Aorta (tissue), 5 donors: ENCODE results near the gene SESN2. TPM values are rescaled to one million over a fixed set of nuclear protein-coding genes. Genes with fewer than 3 reads are reported as not detected.

ENCODE experiments used
- ATAC-seq: fragments of 200-7000 bp; cut with Tn5 transposase; one replicate; pipeline ENCODE4 v1.9.1; 2022; ENCODE audit warnings: moderate library complexity; ENCODE audit not compliant: low FRiP score
- DNase-seq, 2 donors: peaks; one replicate each; pipeline ENCODE4 v3.0.0-alpha.2; 2020
- H3K27ac ChIP-seq, 2 donors: one replicate each; pipeline ENCODE4 v1.5.1; 2013; ENCODE audit warnings: low read length in 2 of 2, mild to moderate bottlenecking in 2 of 2, moderate library complexity in 2 of 2, control low read depth in 1 of 2, inconsistent platforms in 1 of 2, low read depth in 1 of 2
- H3K27me3 ChIP-seq, 2 donors: one replicate each; pipeline ENCODE4 v1.6.1; 2013; ENCODE audit warnings: control low read depth in 1 of 2, low read length in 1 of 2, mild to moderate bottlenecking in 1 of 2, moderate library complexity in 1 of 2; ENCODE audit not compliant: insufficient read depth in 2 of 2, control insufficient read depth in 1 of 2
- H3K36me3 ChIP-seq, 2 donors: one replicate each; pipeline ENCODE4 v1.6.1; 2013; ENCODE audit warnings: control low read depth in 1 of 2, low read length in 1 of 2, mild to moderate bottlenecking in 1 of 2; ENCODE audit not compliant: insufficient read depth in 2 of 2, control insufficient read depth in 1 of 2
- H3K4me1 ChIP-seq, 2 donors: one replicate each; pipeline ENCODE4 v1.6.1; 2013; ENCODE audit warnings: low read length in 2 of 2, control low read depth in 1 of 2, mild to moderate bottlenecking in 1 of 2, moderate library complexity in 1 of 2; ENCODE audit not compliant: insufficient read depth in 2 of 2, control insufficient read depth in 1 of 2
- H3K4me3 ChIP-seq, 2 donors: one replicate each; pipeline ENCODE4 v1.5.1; 2013; ENCODE audit warnings: low read length in 2 of 2, control low read depth in 1 of 2, mild to moderate bottlenecking in 1 of 2
- H3K9me3 ChIP-seq: one replicate; pipeline ENCODE4 v1.6.1; 2013; ENCODE audit warnings: mild to moderate bottlenecking, low read length; ENCODE audit not compliant: control insufficient read depth
- WGBS, 2 donors: extraction: QIAGEN DNeasy Blood & Tissue Kit; methylation state at CpG; one replicate each; pipeline ENCODE4 v1.1.7; 2013; 5-methylcytosine and 5-hydroxymethylcytosine counted together
- intact Hi-C, 2 donors: fragments of 100-400 bp; cut with DNase I; formaldehyde crosslinking; loops; one replicate each; pipeline versions ENCODE4 v1.14.2 to v1.15.0; 2022
- long read RNA-seq, 2 donors: library from polyadenylated mRNA; unstranded; transcript quantifications; one replicate each; pipeline ENCODE4 v2.0.0, GENCODE V29; 2020 to 2021
- polyA plus RNA-seq, 2 donors: library from polyadenylated mRNA; stranded (reverse); fragments of 200-250 nt; gene quantifications; one replicate each; pipeline ENCODE4 v1.2.3, GENCODE V29; 2013
- total RNA-seq, 2 donors: library from RNA; stranded (reverse); fragmentation: NEBNext Ultra II Directional; extraction: Animal tissue kit (Norgen Biotek cat#: 25700); gene quantifications; one replicate each; pipeline ENCODE4 v1.2.1, GENCODE V29; 2021
- donor health status: healthy with polysubstance abuse.
- donor health status: Bipolar disorder and iron deficiency.
- donor health status: DM: no; HTN: no; CAD: no.
- donor health status: DM: no; HTN: no; CAD: no.
- donor health status: DM: yes; HTN: yes; CAD: no.

The SESN2 gene, protein sequence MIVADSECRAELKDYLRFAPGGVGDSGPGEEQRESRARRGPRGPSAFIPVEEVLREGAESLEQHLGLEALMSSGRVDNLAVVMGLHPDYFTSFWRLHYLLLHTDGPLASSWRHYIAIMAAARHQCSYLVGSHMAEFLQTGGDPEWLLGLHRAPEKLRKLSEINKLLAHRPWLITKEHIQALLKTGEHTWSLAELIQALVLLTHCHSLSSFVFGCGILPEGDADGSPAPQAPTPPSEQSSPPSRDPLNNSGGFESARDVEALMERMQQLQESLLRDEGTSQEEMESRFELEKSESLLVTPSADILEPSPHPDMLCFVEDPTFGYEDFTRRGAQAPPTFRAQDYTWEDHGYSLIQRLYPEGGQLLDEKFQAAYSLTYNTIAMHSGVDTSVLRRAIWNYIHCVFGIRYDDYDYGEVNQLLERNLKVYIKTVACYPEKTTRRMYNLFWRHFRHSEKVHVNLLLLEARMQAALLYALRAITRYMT
- total RNA-seq (10 to 100 TPM in 1 of 2 donors, 1 to 10 TPM in 1; 9.8 to 11.1 TPM), polyA plus RNA-seq (1 to 10 TPM; 5.3 to 5.6 TPM)
- long read RNA-seq, donor 1, transcript SESN2-201 (10 exons, 3,453 nt), result major isoform, 68 of 85 reads
- long read RNA-seq, donor 1, partial matches to known transcripts, result 14 of 85 reads
- long read RNA-seq, donor 1, other reads (novel, unspliced or antisense), result 3 of 85 reads
- long read RNA-seq, donor 2, partial matches to known transcripts, result 1 of 6 reads
- long read RNA-seq, donor 2, other reads (novel, unspliced or antisense), result 1 of 6 reads

DNA sequence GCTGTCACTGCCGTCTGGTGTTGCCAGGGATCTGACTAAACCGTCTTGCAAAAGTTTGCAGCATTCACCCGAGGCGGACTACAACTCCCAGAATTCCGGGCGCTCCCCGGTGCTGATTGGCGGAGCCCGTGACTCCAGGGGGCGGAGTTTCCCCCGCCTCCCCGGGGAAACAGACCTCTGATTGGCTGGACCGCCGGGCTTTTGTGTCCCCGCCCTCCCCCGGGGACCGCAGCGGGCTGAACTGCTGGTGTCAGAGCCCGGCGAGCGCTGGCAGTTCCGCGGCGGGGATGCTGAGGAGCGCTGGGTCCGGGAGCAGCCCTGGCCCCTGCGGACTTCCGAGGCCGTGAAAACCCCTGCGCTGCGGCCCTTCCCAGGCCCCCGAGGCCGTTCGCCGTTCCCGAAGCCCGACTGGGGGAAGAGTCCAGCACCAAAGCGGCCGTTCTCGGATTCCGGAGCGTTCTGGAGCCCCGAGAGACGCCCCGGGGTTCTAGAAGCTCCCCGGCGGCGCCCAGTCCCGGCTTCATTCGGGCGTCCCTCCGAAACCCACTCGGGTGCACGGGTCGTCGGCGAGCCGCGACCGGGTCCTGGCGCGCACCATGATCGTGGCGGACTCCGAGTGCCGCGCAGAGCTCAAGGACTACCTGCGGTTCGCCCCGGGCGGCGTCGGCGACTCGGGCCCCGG is at the start of gene SESN2:
Gene SESN2, plus strand, starts transcription at position 267 of the 682 bp plus-strand sequence. Its CDS starts 330 bp downstream, at position 597.
- H3K4me3 ChIP-seq, result peak within 1 kb of the TSS; percentile 64 to 96
- intact Hi-C loops, result no loop called here
- WGBS, 2 donors, result 0 to 1% methylated on average over 76 of the region's 76 CpGs
- peak; percentile 100 for DNase-seq
- H3K27me3 ChIP-seq, result no peaks in the 10 kb centered on the region
- H3K9me3 ChIP-seq, result no peaks in the 10 kb centered on the region
- no peaks in the 10 kb centered on the region for H3K4me1 ChIP-seq
- ATAC-seq, result peak; percentile 98
- no peaks in the 10 kb centered on the region for H3K36me3 ChIP-seq
- peak within 1 kb of the TSS; percentile 50 to 65 for H3K27ac ChIP-seq

DNA sequence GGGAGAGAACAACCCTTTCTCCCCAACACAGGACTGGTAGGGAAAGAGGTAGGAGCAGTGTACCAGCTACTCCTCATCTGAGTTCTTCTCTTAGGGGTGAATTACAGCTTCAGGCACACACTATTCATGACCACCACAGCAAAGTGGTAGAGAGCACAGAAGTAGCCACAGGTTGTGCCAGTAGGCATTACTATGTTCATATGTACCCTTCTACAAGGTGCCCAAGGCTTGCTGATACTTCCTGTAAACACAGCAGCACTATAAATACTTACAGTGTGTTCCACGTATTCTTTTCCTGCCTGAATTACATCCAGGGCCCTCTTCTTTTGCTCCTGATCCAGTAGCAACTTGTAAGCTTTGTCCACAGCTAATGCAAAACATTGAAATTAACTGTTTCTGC is 49.6 kb upstream of the SESN2 start:
- H3K4me1 ChIP-seq, result no peaks in the 10 kb centered on the region
- intact Hi-C loops, result loop anchor here in 1 of 2 donors (10.0 kb wide), 2 partner anchors 195 to 345 kb away; no protein-coding TSS in a partner anchor
- peaks cover 3 to 4% of the 10 kb centered on the region in 2 donors for H3K36me3 ChIP-seq
- H3K27me3 ChIP-seq, result no peaks in the 10 kb centered on the region
- H3K9me3 ChIP-seq, result no peaks in the 10 kb centered on the region
- DNase-seq (no peak), ATAC-seq (no peak)
- 53 to 58% methylated on average over 1 of the region's 1 CpG for WGBS, 2 donors
- H3K27ac ChIP-seq, result no peak overlapping the region
- H3K4me3 ChIP-seq, result no peak overlapping the region

DNA sequence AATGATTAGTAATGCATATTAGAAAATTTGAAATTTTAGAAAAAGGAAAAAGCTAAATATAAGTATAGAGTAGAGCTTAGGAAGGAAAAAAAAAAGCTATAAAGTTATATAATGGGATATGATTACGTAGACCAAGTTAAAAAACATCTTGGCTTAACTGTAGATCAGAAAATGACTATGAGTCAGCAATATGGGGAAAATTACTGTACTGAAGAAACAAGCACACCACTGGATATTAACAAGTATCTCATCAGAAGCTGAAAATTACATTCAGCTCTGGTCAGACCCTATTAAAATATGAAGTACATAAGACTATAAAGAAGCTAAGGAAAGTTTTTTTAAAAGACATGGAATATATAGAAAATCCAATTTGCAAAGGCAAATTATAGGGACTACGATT is 46.0 kb upstream of the SESN2 start:
- H3K9me3 ChIP-seq, result no peaks in the 10 kb centered on the region
- no peaks in the 10 kb centered on the region for H3K4me1 ChIP-seq
- ATAC-seq (no peak), DNase-seq (no peak)
- H3K27me3 ChIP-seq, result no peaks in the 10 kb centered on the region
- H3K36me3 ChIP-seq, result peaks cover 3 to 4% of the 10 kb centered on the region in 2 donors
- intact Hi-C loops, result loop anchor here in 1 of 2 donors (10.0 kb wide), 1 partner anchor 349 kb away; no protein-coding TSS in a partner anchor
- H3K27ac ChIP-seq, result no peak overlapping the region
- WGBS, 2 donors, result 40 to 60% methylated on average over 2 of the region's 2 CpGs
- H3K4me3 ChIP-seq, result no peak overlapping the region

DNA sequence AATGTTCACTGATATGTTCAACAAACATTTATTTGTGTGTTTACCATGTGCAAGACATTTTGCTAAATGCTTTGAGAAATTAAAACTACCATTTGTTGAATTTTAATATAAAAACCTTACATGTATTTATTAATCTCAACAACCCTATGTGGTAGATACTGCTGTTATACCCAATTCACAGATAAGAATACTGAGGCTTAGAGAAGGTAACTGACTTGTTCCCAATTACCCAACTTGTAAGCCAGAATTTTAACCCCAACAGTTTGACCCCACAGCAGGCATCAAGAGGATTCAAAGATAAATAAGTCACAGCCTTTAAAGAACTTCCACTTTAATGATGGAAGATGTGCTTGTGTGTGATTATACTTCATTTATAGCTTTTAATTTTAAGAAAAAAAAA is 30.2 kb upstream of the SESN2 start:
- peaks cover 0 to 3% of the 10 kb centered on the region in 2 donors for H3K36me3 ChIP-seq
- H3K4me1 ChIP-seq, result no peaks in the 10 kb centered on the region
- ATAC-seq (no peak), DNase-seq (no peak)
- intact Hi-C loops, result no loop called here
- H3K27ac ChIP-seq, result no peak overlapping the region
- H3K9me3 ChIP-seq, result no peaks in the 10 kb centered on the region
- no peak overlapping the region for H3K4me3 ChIP-seq
- H3K27me3 ChIP-seq, result no peaks in the 10 kb centered on the region

DNA sequence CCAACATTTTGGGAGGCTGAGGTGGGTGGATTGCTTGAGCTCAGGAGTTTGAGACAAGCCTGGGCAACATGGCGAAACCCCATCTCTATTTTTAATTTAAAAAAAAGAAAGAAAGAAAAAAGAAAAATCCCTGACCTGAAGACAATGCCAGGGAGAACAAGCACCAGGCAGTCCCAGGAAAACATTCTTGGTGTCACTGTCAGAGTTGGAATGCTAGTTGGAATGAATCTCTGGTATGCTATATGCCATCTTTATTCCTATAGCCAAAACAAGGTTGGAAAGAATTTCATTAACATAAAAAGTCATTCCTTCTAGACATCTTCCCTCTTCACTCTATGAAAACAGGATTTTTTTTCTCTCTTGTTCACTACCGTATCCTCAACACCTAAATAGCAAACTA is 29.3 kb upstream of the SESN2 start:
- no peak overlapping the region for H3K27ac ChIP-seq
- intact Hi-C loops, result no loop called here

DNA sequence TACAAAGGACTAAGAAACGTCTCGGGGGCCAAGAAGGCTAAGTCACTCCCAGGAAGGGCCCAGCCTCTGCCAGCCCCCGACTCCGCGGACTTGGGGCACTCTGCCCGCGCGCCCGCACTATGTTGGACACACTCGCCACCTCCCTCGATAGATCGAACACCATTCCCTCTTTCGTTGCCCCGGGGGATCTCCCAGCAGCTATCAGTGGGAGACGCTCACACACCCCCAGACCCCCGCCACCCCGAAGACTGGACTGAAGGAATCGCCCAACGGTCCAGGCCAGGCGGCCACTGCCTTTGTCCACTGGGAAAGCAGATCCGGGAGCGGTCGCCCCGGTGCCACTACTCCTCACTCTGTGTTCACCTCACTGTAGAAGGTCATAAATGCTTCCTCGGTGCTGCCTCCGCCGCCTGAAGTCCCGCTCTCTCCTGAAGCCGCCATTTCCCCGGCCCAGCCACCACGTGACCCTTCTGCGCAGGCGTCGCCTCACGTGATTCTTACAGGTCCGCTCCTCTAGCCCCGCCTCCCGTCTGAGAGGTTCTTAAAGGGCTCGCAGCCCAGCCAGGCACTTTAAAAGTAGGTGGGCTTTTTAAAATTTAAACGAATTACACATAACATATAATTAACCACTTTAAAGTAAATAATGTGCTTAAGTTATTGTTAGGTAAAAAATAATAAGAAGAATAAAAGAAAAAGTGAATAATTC is 26.6 kb upstream of the SESN2 start, which contains the start of gene DNAJC8:
Gene DNAJC8, minus strand, starts transcription at position 472 of the 706 bp plus-strand sequence. Its CDS starts 31 bp downstream, at position 441.
- H3K4me3 ChIP-seq, result peak within 1 kb of the TSS; percentile 92 to 94
- WGBS, 2 donors, result 0% methylated on average over 40 of the region's 40 CpGs
- intact Hi-C loops, result no loop called here
- ATAC-seq (peak; percentile 89), DNase-seq (peak; percentile 97 to 99)
- H3K9me3 ChIP-seq, result no peaks in the 10 kb centered on the region
- H3K36me3 ChIP-seq, result no peaks in the 10 kb centered on the region
- peak within 1 kb of the TSS in 1 of 2 donors; percentile 41 for H3K27ac ChIP-seq
- no peaks in the 10 kb centered on the region for H3K4me1 ChIP-seq
- H3K27me3 ChIP-seq, result no peaks in the 10 kb centered on the region

More for the DNA sequence above, 29.3 kb upstream of the SESN2 start:
- H3K9me3 ChIP-seq, result no peaks in the 10 kb centered on the region
- H3K4me3 ChIP-seq, result no peak overlapping the region
- no peaks in the 10 kb centered on the region for H3K27me3 ChIP-seq
- H3K4me1 ChIP-seq, result no peaks in the 10 kb centered on the region
- 67 to 73% methylated on average over 2 of the region's 2 CpGs for WGBS, 2 donors
- ATAC-seq, result no peak
- H3K36me3 ChIP-seq, result peaks cover 0 to 3% of the 10 kb centered on the region in 2 donors
- no peak for DNase-seq

DNA sequence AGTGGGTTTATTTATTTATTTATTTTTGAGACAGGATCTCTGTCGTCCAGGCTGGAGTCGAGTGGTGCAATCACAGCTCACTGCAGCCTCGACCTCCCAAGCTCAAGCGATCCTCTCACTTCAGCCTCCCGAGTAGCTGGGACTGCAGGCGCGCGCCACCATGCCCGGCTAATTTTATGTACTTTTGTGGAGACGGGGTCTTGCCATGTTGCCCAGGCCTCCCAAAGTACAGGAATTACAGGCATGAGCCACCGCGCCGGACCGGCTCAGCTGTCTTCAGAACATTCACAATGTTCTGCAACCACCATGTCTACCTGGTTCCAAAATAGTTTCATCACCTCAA is 26.1 kb upstream of the SESN2 start:
- DNase-seq (no peak), ATAC-seq (no peak)
- Histone ChIP-seq H3K9me3 (no peaks in the 10 kb centered on the region), H3K27ac (no peak overlapping the region), H3K27me3 (no peaks in the 10 kb centered on the region), H3K4me3 (no peak overlapping the region), H3K4me1 (no peaks in the 10 kb centered on the region), H3K36me3 (no peaks in the 10 kb centered on the region)
- intact Hi-C loops, result no loop called here
- 65 to 70% methylated on average over 14 of the region's 14 CpGs for WGBS, 2 donors
